ENCODE data around the gene APOM.

APOM gene

GRCh38 chr6:31633447-31633846, 22.2 kb upstream of the APOM start:
- Histone ChIP-seq H3K4me2 (ENCODE audit: low read length) (no peak overlapping the region), H3K4me3 (ENCODE audit: low read depth, low read length, poor library complexity, severe bottlenecking) (no peak overlapping the region), H3K4me1 (ENCODE audit: insufficient read depth, low read length, severe bottlenecking) (no peaks in the 10 kb centered on the region), H3K36me3 (ENCODE audit: insufficient read depth, low read length) (peaks cover 99% of the 10 kb centered on the region), H2AFZ (ENCODE audit: low read length) (no peak overlapping the region), H4K20me1 (ENCODE audit: insufficient read depth, low read length) (no peaks in the 10 kb centered on the region), H3K79me2 (ENCODE audit: insufficient read depth, low read length) (no peaks in the 10 kb centered on the region), H3K9me3 (ENCODE audit: low read length) (no peaks in the 10 kb centered on the region), H3K9ac (ENCODE audit: low read length) (no peak overlapping the region), H3F3A (ENCODE audit: insufficient read depth, low read length) (peaks cover 4% of the 10 kb centered on the region; the same call in 1 of the 2 replicates), H3K27me3 (ENCODE audit: insufficient read depth, low read length) (no peaks in the 10 kb centered on the region), H3K27ac (ENCODE audit: low read depth, low read length, poor library complexity, severe bottlenecking) (no peak overlapping the region), H3K9me2 (ENCODE audit: low read depth, low read length) (no peaks in the 10 kb centered on the region)
- TF ChIP-seq, protein P1, sequence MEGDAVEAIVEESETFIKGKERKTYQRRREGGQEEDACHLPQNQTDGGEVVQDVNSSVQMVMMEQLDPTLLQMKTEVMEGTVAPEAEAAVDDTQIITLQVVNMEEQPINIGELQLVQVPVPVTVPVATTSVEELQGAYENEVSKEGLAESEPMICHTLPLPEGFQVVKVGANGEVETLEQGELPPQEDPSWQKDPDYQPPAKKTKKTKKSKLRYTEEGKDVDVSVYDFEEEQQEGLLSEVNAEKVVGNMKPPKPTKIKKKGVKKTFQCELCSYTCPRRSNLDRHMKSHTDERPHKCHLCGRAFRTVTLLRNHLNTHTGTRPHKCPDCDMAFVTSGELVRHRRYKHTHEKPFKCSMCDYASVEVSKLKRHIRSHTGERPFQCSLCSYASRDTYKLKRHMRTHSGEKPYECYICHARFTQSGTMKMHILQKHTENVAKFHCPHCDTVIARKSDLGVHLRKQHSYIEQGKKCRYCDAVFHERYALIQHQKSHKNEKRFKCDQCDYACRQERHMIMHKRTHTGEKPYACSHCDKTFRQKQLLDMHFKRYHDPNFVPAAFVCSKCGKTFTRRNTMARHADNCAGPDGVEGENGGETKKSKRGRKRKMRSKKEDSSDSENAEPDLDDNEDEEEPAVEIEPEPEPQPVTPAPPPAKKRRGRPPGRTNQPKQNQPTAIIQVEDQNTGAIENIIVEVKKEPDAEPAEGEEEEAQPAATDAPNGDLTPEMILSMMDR (IDR thresholded peaks at IDR 0.05; ENCODE audit: low read length): no peak
- no peak for TF ChIP-seq EZH2 (IDR thresholded peaks at IDR 0.05; ENCODE audit: borderline replicate concordance, low read length)

DNA sequence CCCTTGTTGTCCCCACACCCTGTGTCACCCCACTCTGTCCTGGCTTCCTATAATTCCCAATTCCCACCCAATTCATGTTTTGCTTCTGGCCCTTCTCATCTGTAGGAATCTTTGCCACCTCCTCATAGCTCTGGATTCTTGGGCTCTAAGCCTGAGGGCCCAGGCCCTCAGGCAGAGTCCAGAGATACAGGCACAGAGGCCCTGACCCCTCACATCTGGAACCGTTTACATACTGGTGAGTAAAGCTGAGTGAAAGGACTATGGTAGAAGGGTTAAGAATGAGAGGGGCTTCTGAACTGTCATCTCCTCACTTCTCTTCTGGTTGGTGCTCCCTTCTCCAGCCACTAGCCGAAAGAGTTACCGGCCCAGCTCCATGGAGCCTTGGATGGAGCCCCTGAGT, 21.6 kb upstream of the APOM start:
- Histone ChIP-seq H3K27ac (ENCODE audit: low read depth, low read length, poor library complexity, severe bottlenecking) (no peak overlapping the region), H3K9ac (ENCODE audit: low read length) (no peak overlapping the region), H3K79me2 (ENCODE audit: insufficient read depth, low read length) (no peaks in the 10 kb centered on the region), H3K27me3 (ENCODE audit: insufficient read depth, low read length) (no peaks in the 10 kb centered on the region), H4K20me1 (ENCODE audit: insufficient read depth, low read length) (no peaks in the 10 kb centered on the region), H2AFZ (ENCODE audit: low read length) (no peak overlapping the region), H3K4me3 (ENCODE audit: low read depth, low read length, poor library complexity, severe bottlenecking) (no peak overlapping the region), H3K9me3 (ENCODE audit: low read length) (no peaks in the 10 kb centered on the region), H3F3A (ENCODE audit: insufficient read depth, low read length) (peaks cover 4% of the 10 kb centered on the region; the same call in 1 of the 2 replicates), H3K4me2 (ENCODE audit: low read length) (no peak overlapping the region), H3K4me1 (ENCODE audit: insufficient read depth, low read length, severe bottlenecking) (no peaks in the 10 kb centered on the region), H3K9me2 (ENCODE audit: low read depth, low read length) (no peaks in the 10 kb centered on the region), H3K36me3 (ENCODE audit: insufficient read depth, low read length) (peaks cover 99% of the 10 kb centered on the region)
- TF ChIP-seq, protein P1 (IDR thresholded peaks at IDR 0.05; ENCODE audit: low read length): no peak
- no peak for TF ChIP-seq EZH2 (IDR thresholded peaks at IDR 0.05; ENCODE audit: borderline replicate concordance, low read length)

GRCh38 chr6:31634969-31635575, 20.6 kb upstream of the APOM start:
- no peak overlapping the region for H2AFZ ChIP-seq (ENCODE audit: low read length)
- no peaks in the 10 kb centered on the region for H3K4me1 ChIP-seq (ENCODE audit: insufficient read depth, low read length, severe bottlenecking)
- peaks cover 99% of the 10 kb centered on the region for H3K36me3 ChIP-seq (ENCODE audit: insufficient read depth, low read length)
- H3K4me2 ChIP-seq (ENCODE audit: low read length): no peak overlapping the region
- H3K79me2 ChIP-seq (ENCODE audit: insufficient read depth, low read length): no peaks in the 10 kb centered on the region
- no peak overlapping the region for H3K4me3 ChIP-seq (ENCODE audit: low read depth, low read length, poor library complexity, severe bottlenecking)
- H4K20me1 ChIP-seq (ENCODE audit: insufficient read depth, low read length): no peaks in the 10 kb centered on the region
- no peak overlapping the region for H3K27ac ChIP-seq (ENCODE audit: low read depth, low read length, poor library complexity, severe bottlenecking)
- no peak overlapping the region for H3K9ac ChIP-seq (ENCODE audit: low read length)
- TF ChIP-seq, protein P1 (IDR thresholded peaks at IDR 0.05; ENCODE audit: low read length): no peak
- TF ChIP-seq EZH2 (IDR thresholded peaks at IDR 0.05; ENCODE audit: borderline replicate concordance, low read length): no peak
- no peaks in the 10 kb centered on the region for H3K9me3 ChIP-seq (ENCODE audit: low read length)
- H3K9me2 ChIP-seq (ENCODE audit: low read depth, low read length): no peaks in the 10 kb centered on the region
- H3F3A ChIP-seq (ENCODE audit: insufficient read depth, low read length): peaks cover 4% of the 10 kb centered on the region; the same call in 1 of the 2 replicates
- H3K27me3 ChIP-seq (ENCODE audit: insufficient read depth, low read length): no peaks in the 10 kb centered on the region
